ENCODE results near the gene HIPK3. TPM values are rescaled to one million over a fixed set of nuclear protein-coding genes. Genes with fewer than 3 reads are reported as not detected.

Gene HIPK3
- total RNA-seq, 5 donors from 2014 or later (not counting 1 experiment from before 2014, with no cell fraction given): 47.2 to 70.2 (median 65.0) TPM

DNA sequence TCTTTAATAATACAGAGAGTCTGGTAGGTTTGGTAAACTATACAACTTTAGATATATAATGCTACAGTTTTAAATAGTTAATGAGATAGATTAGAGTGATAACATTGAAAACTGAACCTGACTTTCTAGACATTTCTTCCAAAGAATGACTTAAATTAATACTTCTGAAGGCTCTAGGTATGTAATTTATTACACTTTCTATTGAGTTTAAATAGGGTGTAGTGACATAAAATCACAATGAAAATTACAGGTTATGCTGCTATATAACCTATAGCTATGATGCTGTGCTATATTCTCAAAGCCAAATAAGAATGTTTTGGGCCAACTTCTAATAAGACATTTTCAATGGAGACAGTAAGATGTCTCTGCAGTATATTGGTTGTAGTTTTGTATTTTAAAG lies 7.7 kb downstream of the HIPK3 start:
- ATAC-seq (replicated peaks in 1 of 4): no peak
- no peak for DNase-seq
- no peak overlapping the region for H3K4me3 Mint-ChIP-seq
- Histone ChIP-seq H3K27ac (ENCODE audit: low read length) (no peak overlapping the region), H3K4me3 (ENCODE audit: control insufficient read depth in 1 of 2, extremely low read depth in 1 of 2, low read length in 1 of 2) (no peak overlapping the region), H3K27me3 (replicated peaks in 1 of 2; ENCODE audit: control insufficient read depth in 2 of 2, extremely low read depth in 1 of 2, insufficient read depth in 2 of 2, low read length in 1 of 2) (no peaks in the 10 kb centered on the region), H3K9me3 (no peaks in the 10 kb centered on the region), H3K36me3 (ENCODE audit: control insufficient read depth in 2 of 2, extremely low read depth in 1 of 2, insufficient read depth in 1 of 2, low read length in 1 of 2) (no peaks in the 10 kb centered on the region), H3K4me1 (ENCODE audit: control insufficient read depth in 1 of 2, extremely low read depth in 1 of 2, insufficient read depth in 2 of 2, low read length in 2 of 2) (peaks cover under 1 to 19% of the 10 kb centered on the region in 2 experiments)
- H3K27ac Mint-ChIP-seq: no peak overlapping the region
- H3K27me3 Mint-ChIP-seq: no peaks in the 10 kb centered on the region
- peaks cover 5% of the 10 kb centered on the region for H3K36me3 Mint-ChIP-seq
- peaks cover 48 to 64% (median 57%) of the 10 kb centered on the region in 3 donors for H3K4me1 Mint-ChIP-seq
- no peaks in the 10 kb centered on the region for H3K9me3 Mint-ChIP-seq
- POLR2A ChIA-PET: no interaction called here
- CTCF ChIA-PET: interaction anchor here (0.7 to 1.4 kb wide), 3 partner anchors 98 to 1088 kb away, joined by 6 to 11 read pairs (median 7); no protein-coding TSS in a partner anchor

DNA sequence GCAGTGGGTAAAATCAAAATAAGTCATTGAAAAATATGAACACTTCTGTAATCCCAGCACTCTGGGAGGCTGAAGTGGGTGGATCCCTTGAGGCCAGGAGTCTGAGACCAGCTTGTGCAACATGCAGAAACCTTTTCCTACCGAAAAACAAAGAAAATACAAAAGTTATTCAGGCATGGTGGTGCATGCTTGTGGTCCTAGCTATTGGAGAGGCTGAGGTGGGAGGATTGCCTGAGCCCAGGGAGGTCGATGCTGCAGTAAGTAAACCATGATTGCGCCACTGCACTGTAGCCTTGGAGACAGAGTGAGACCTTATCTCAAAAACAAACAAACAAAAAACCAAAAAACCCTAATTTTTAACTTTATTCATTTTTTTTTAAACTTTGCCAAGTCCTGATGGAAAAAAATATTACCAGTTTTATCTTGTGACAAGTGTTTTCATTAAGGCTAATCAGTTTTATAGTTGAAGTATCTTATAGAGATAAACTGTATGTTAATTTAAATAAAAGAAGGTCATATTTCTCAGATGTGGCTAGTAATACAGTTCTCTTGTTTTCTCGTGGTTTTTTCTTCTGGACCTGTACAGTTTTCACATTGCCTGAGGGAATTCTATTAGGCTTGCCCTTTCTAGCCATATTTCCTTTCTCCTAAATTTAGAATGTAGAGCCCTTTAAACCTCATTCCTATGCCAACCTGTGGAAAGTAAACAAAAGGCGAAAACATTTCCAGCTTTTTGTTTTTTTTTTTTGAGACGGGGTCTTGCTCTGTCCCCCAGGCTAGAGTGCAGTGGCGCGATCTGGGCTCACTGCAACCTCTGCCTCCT lies 9.4 kb downstream of the HIPK3 start:
- Histone ChIP-seq H3K4me1 (ENCODE audit: control insufficient read depth in 1 of 2, extremely low read depth in 1 of 2, insufficient read depth in 2 of 2, low read length in 2 of 2) (peaks cover 0 to 21% of the 10 kb centered on the region in 2 experiments), H3K36me3 (ENCODE audit: control insufficient read depth in 2 of 2, extremely low read depth in 1 of 2, insufficient read depth in 1 of 2, low read length in 1 of 2) (no peaks in the 10 kb centered on the region), H3K4me3 (ENCODE audit: control insufficient read depth in 1 of 2, extremely low read depth in 1 of 2, low read length in 1 of 2) (no peak overlapping the region), H3K27me3 (replicated peaks in 1 of 2; ENCODE audit: control insufficient read depth in 2 of 2, extremely low read depth in 1 of 2, insufficient read depth in 2 of 2, low read length in 1 of 2) (no peaks in the 10 kb centered on the region), H3K27ac (ENCODE audit: low read length) (no peak overlapping the region), H3K9me3 (no peaks in the 10 kb centered on the region)
- WGBS (ENCODE audit: insufficient coverage): 100% methylated on average over 4 of the region's 8 CpGs
- H3K36me3 Mint-ChIP-seq: peaks cover under 1% of the 10 kb centered on the region
- CTCF ChIA-PET: interaction anchor here in 1 of 2 donors (0.6 kb wide), 1 partner anchor 7 kb away, joined by 3 read pairs; no protein-coding TSS in a partner anchor
- H3K27ac Mint-ChIP-seq: no peak overlapping the region
- H3K9me3 Mint-ChIP-seq: no peaks in the 10 kb centered on the region
- H3K4me1 Mint-ChIP-seq: peaks cover 38 to 52% (median 47%) of the 10 kb centered on the region in 3 donors
- H3K4me3 Mint-ChIP-seq: no peak overlapping the region
- POLR2A ChIA-PET: no interaction called here
- ATAC-seq (replicated peaks in 1 of 4): no peak
- no peak for DNase-seq
- no peaks in the 10 kb centered on the region for H3K27me3 Mint-ChIP-seq

DNA sequence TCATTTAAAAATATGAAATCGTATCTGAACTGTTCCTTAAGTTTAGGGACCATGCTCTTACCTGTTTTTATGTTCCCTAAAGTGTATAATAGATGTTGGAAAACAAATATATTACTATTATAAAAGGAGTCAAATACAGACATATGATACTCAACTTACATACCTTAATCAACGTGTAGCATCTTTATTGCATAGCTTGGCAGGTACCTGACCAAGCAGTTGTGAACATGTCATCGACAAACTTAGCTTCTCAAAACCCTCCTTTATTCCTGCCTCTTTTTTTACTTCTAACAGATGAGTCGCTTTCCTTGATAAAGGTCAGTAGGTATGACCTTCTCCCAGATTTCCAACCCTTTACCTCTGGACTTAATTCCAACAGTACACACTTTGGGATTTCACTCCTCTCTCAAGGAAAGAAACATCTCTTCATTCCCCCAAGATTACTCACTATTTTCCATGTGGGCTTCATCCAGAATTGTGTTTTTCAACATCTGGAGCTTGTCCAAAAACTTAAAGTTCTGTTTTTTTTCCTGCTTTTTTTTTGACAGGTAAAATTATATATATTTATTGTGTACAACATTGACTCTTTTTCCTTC lies 11.9 kb downstream of the HIPK3 start:
- no peaks in the 10 kb centered on the region for H3K27me3 ChIP-seq (replicated peaks in 1 of 2; ENCODE audit: control insufficient read depth in 2 of 2, extremely low read depth in 1 of 2, insufficient read depth in 2 of 2, low read length in 1 of 2)
- no peaks in the 10 kb centered on the region for H3K9me3 ChIP-seq
- H3K4me1 ChIP-seq (ENCODE audit: control insufficient read depth in 1 of 2, extremely low read depth in 1 of 2, insufficient read depth in 2 of 2, low read length in 2 of 2): peaks cover 0 to 12% of the 10 kb centered on the region in 2 experiments
- Mint-ChIP-seq H3K36me3 (no peaks in the 10 kb centered on the region), H3K27ac (no peak overlapping the region), H3K9me3 (no peaks in the 10 kb centered on the region), H3K4me1 (peaks cover 37 to 48% (median 43%) of the 10 kb centered on the region in 3 donors), H3K4me3 (no peak overlapping the region), H3K27me3 (no peaks in the 10 kb centered on the region)
- POLR2A ChIA-PET: interaction anchor here in 1 of 2 donors (0.7 kb wide), 1 partner anchor 285 kb away, joined by 4 read pairs; no protein-coding TSS in a partner anchor
- CTCF ChIA-PET: interaction anchor here in 1 of 2 donors (0.7 kb wide), 1 partner anchor 97 kb away, joined by 3 read pairs; no protein-coding TSS in a partner anchor
- ATAC-seq (replicated peaks in 1 of 4) (no peak), DNase-seq (no peak)
- WGBS (ENCODE audit: insufficient coverage): 100% methylated on average over 1 of the region's 4 CpGs
- no peaks in the 10 kb centered on the region for H3K36me3 ChIP-seq (ENCODE audit: control insufficient read depth in 2 of 2, extremely low read depth in 1 of 2, insufficient read depth in 1 of 2, low read length in 1 of 2)
- H3K27ac ChIP-seq (ENCODE audit: low read length): no peak overlapping the region
- no peak overlapping the region for H3K4me3 ChIP-seq (ENCODE audit: control insufficient read depth in 1 of 2, extremely low read depth in 1 of 2, low read length in 1 of 2)

DNA sequence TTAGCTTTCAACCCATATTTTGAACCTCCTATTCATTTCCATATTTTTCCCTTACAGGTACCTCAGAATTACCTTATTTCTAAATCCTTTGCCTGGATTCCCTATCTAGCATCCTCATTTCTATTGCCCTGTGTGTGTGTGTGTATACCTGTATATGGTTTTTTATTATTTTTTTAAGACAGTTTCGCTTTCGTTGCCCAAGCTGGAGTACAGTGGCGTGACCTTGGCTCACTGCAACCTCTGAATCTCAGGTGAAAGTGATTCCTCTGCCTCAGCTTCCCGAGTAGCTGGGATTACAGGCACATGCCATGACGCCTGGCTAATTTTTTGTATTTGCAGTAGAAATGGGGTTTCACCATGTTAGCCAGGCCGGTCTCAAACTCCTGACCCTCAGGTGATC lies 12.6 kb downstream of the HIPK3 start:
- no peaks in the 10 kb centered on the region for H3K9me3 ChIP-seq
- Mint-ChIP-seq H3K27me3 (no peaks in the 10 kb centered on the region), H3K9me3 (no peaks in the 10 kb centered on the region), H3K4me1 (peaks cover 41 to 51% (median 47%) of the 10 kb centered on the region in 3 donors), H3K27ac (no peak overlapping the region), H3K4me3 (no peak overlapping the region), H3K36me3 (no peaks in the 10 kb centered on the region)
- ATAC-seq (replicated peaks in 1 of 4) (no peak), DNase-seq (no peak)
- 98% methylated on average over 5 of the region's 6 CpGs for WGBS (ENCODE audit: insufficient coverage)
- POLR2A ChIA-PET: interaction anchor here in 1 of 2 donors (0.7 kb wide), 1 partner anchor 286 kb away, joined by 4 read pairs; no protein-coding TSS in a partner anchor
- no peak overlapping the region for H3K27ac ChIP-seq (ENCODE audit: low read length)
- H3K4me1 ChIP-seq (ENCODE audit: control insufficient read depth in 1 of 2, extremely low read depth in 1 of 2, insufficient read depth in 2 of 2, low read length in 2 of 2): peaks cover 0 to 12% of the 10 kb centered on the region in 2 experiments
- CTCF ChIA-PET: no interaction called here
- no peaks in the 10 kb centered on the region for H3K27me3 ChIP-seq (replicated peaks in 1 of 2; ENCODE audit: control insufficient read depth in 2 of 2, extremely low read depth in 1 of 2, insufficient read depth in 2 of 2, low read length in 1 of 2)
- no peaks in the 10 kb centered on the region for H3K36me3 ChIP-seq (ENCODE audit: control insufficient read depth in 2 of 2, extremely low read depth in 1 of 2, insufficient read depth in 1 of 2, low read length in 1 of 2)
- H3K4me3 ChIP-seq (ENCODE audit: control insufficient read depth in 1 of 2, extremely low read depth in 1 of 2, low read length in 1 of 2): no peak overlapping the region

DNA sequence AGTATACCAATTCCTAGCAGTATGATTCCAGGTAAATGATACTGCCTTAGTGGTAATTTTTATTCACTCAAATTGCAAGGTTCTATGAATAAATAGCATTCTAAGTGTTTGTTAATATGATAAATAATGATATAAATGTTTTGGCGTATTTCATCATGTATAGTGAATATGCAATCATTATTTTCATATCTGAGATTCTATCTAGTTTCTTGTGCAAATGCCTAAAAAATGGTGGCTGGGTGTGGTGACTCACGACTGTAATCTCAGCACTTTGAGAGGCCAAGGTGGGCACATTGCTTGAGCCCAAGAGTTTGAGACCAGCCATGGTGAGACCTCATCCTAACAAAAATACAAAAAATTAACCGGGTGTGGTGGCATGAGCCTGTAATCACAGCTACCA lies 13.9 kb downstream of the HIPK3 start:
- ATAC-seq (replicated peaks in 1 of 4): no peak

DNA sequence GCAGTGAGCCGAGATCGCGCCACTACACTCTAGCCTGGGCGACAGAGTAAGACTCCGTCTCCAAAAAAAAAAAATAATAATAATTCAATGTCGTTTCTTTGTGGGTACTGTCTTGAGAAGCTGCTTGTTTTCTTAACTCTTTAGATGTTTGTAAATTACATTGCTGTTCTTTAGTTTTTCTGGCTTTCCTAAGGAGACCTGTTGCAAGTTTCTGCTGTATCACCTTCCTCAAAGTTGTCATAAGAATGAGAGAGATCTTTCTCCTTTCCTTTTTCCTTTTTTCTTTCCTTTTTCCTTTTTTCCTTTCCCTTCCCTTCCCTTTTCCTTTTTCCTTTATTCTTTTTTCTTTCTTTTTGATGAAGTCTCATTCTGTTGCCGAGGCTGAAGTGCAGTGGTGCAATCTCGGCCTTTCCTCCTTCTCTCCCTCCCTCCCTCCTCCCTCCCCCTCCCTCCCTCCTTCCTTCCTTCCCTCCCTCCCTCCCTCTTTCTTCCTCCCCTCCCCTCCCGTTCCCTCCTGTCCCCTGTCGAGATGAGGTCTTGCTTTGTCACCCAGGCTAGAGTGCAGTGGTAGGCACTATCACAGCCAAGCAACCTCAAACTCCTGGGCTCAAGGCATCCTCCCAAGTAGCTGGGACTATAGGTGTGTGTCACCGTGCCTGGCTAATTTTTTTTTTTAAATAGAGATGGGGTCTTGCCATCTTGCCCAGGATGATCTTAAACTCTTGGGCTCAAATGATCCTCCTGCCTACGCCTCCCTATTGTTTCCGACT lies 15.3 kb downstream of the HIPK3 start:
- H3K9me3 Mint-ChIP-seq: no peaks in the 10 kb centered on the region
- WGBS (ENCODE audit: insufficient coverage): no CpG with 5 or more reads among the region's 13 CpGs
- peaks cover 3% of the 10 kb centered on the region for H3K36me3 Mint-ChIP-seq
- Histone ChIP-seq H3K9me3 (no peaks in the 10 kb centered on the region), H3K27me3 (replicated peaks in 1 of 2; ENCODE audit: control insufficient read depth in 2 of 2, extremely low read depth in 1 of 2, insufficient read depth in 2 of 2, low read length in 1 of 2) (no peaks in the 10 kb centered on the region), H3K27ac (ENCODE audit: low read length) (no peak overlapping the region), H3K36me3 (ENCODE audit: control insufficient read depth in 2 of 2, extremely low read depth in 1 of 2, insufficient read depth in 1 of 2, low read length in 1 of 2) (no peaks in the 10 kb centered on the region), H3K4me3 (ENCODE audit: control insufficient read depth in 1 of 2, extremely low read depth in 1 of 2, low read length in 1 of 2) (no peak overlapping the region), H3K4me1 (ENCODE audit: control insufficient read depth in 1 of 2, extremely low read depth in 1 of 2, insufficient read depth in 2 of 2, low read length in 2 of 2) (peaks cover 0 to 10% of the 10 kb centered on the region in 2 experiments)
- ChIA-PET POLR2A (interaction anchor here in 1 of 2 donors (0.7 kb wide), 1 partner anchor 19 kb away, joined by 3 read pairs; no protein-coding TSS in a partner anchor), CTCF (no interaction called here)
- peaks cover 52 to 60% (median 55%) of the 10 kb centered on the region in 3 donors for H3K4me1 Mint-ChIP-seq
- no peak overlapping the region for H3K4me3 Mint-ChIP-seq
- no peak for ATAC-seq (replicated peaks in 1 of 4)
- H3K27me3 Mint-ChIP-seq: no peaks in the 10 kb centered on the region
- H3K27ac Mint-ChIP-seq: no peak overlapping the region
- DNase-seq: no peak

More for the DNA sequence above, 13.9 kb downstream of the HIPK3 start:
- DNase-seq: no peak
- Histone ChIP-seq H3K36me3 (ENCODE audit: control insufficient read depth in 2 of 2, extremely low read depth in 1 of 2, insufficient read depth in 1 of 2, low read length in 1 of 2) (no peaks in the 10 kb centered on the region), H3K27ac (ENCODE audit: low read length) (no peak overlapping the region), H3K27me3 (replicated peaks in 1 of 2; ENCODE audit: control insufficient read depth in 2 of 2, extremely low read depth in 1 of 2, insufficient read depth in 2 of 2, low read length in 1 of 2) (no peaks in the 10 kb centered on the region), H3K4me1 (ENCODE audit: control insufficient read depth in 1 of 2, extremely low read depth in 1 of 2, insufficient read depth in 2 of 2, low read length in 2 of 2) (peaks cover 0 to 13% of the 10 kb centered on the region in 2 experiments), H3K9me3 (no peaks in the 10 kb centered on the region), H3K4me3 (ENCODE audit: control insufficient read depth in 1 of 2, extremely low read depth in 1 of 2, low read length in 1 of 2) (no peak overlapping the region)
- H3K36me3 Mint-ChIP-seq: no peaks in the 10 kb centered on the region
- no peaks in the 10 kb centered on the region for H3K27me3 Mint-ChIP-seq
- H3K4me1 Mint-ChIP-seq: peaks cover 45 to 56% (median 51%) of the 10 kb centered on the region in 3 donors
- no peaks in the 10 kb centered on the region for H3K9me3 Mint-ChIP-seq
- no CpG with 5 or more reads among the region's 3 CpGs for WGBS (ENCODE audit: insufficient coverage)
- CTCF ChIA-PET: no interaction called here
- POLR2A ChIA-PET: no interaction called here
- no peak overlapping the region for H3K4me3 Mint-ChIP-seq
- H3K27ac Mint-ChIP-seq: no peak overlapping the region

Measured in T-cell (primary cell).